GM10847 (cell line): ENCODE measurements around the gene GPR161.

Experiments
- POLR2A ChIP-seq: IDR thresholded peaks from 2 replicates; pipeline ENCODE4 v1.6.1; 2011; ENCODE audit not compliant: insufficient read length; ENCODE audit errors: extremely low read depth

The GPR161 gene

GRCh38 chr1:168134132-168134531 is 2.6 kb downstream of the GPR161 start:
- TF ChIP-seq POLR2A, result no peak

DNA sequence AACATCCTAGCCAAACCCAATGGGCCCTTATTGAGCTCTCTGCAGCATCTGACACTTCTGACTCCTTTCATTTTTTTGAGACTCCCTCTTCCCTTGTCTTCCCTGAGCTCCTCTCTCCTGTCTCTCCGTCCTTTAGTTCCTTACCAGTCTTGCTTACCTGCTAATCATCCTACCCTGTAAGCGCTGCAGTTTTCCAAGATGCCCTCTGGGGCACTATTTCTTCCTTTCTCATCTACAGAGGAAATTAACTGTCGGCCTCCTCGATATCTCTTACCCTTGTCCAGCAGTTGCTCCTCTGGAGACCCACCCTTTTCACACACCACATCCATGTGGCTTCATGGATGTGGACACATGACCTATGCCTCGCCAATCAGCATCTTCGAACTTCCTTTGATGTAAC is 6.8 kb downstream of the GPR161 start:
- no peak for TF ChIP-seq POLR2A

- TF ChIP-seq POLR2A, result no peak
These were observed 9.2 kb downstream of the GPR161 start for GRCh38 chr1:168127503-168127902.

DNA sequence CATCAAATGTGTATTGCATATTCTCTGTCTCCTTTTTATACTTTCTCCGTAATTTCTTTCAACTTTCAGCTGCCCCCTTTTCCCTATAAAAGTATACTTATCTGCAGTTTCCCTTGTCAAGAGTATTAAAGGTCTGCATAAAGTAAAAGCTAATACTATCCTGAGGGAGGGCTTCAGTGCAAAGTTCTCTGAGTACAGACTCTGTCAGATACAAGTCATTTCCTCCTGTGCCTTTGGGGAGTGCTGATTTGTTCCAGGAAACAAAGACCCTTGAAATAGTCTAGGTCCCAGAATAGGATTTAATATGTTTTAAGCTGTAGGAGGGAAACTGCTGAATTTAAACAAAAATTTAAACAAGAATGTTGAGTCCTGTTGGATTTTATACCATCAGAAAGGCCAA is 11.7 kb downstream of the GPR161 start:
- TF ChIP-seq POLR2A, result no peak

GRCh38 chr1:168121401-168122011 is 15.2 kb downstream of the GPR161 start:
- TF ChIP-seq POLR2A, result no peak

GRCh38 chr1:168119750-168120149 is 17.0 kb downstream of the GPR161 start:
- TF ChIP-seq POLR2A, result no peak

DNA sequence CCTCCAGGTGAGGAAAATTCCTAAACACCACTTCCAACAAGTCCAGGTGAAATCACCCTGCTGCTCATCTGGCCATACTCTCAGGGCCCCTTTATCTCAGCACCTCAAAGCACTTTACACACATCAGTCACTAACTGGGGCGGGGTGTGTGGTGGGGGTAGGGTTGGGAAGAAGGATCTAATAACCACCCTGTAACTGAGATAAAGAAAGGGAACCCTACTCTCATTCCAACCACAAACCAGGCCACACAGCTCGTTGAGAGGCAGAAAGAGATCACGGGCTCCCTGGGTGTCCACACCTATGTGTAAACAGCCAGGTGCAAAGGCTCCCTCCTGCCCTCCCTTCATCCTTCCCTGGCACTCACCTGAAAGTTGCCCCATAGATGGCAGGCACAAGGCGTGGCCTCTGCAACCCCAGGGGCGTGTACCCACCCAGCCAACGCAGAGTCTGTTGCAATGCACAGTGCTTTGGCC is 20.4 kb downstream of the GPR161 start:
- no peak for TF ChIP-seq POLR2A

DNA sequence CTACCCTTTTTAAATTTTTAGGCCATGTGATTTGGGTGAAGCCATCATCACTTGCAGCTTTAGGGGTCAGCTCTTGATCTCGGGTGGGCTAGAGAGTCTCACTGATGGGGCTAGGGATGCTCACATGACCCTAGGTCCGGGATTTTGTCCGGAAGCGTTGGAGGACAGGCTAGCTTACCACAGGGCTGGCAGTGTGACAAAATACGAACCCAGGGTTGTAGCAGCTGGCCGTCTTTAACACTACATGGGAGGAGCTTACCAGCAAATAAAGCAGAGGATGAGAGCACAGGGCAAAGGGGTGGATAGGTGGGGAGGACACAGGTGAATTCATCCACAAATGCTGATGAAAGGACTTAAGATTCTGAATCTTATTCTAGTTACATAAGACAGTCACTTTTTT is 21.9 kb downstream of the GPR161 start:
- no peak for TF ChIP-seq POLR2A

DNA sequence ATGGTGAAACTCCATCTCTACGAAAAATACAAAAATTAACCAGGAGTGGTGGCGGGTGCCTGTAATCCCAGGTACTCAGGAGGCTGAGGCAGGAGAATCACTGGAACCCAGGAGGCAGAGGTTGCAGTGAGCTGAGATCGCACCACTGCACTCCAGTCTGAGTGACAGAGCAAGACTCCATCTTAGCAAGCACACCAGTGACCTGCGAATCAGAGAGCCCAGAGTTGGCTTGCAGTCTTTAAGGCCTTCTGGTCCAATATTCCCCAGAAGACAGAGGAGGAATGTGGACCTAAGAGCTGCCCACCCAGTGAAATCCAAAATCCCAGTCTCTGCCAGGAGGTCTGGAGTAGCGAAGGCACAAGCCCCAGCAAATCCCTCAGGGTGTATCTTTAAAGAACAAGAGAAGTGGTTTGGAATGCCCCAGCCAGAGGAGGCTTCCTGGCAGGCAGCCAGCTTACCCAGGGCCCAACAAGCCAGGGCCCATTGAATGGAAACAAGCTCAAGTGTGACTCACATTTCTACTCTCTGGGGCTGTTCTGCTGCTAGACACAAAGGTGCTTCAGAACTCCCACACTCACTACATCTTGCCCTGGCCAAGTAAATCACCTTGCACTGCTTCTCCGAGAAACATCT is 23.9 kb downstream of the GPR161 start:
- TF ChIP-seq POLR2A, result no peak

DNA sequence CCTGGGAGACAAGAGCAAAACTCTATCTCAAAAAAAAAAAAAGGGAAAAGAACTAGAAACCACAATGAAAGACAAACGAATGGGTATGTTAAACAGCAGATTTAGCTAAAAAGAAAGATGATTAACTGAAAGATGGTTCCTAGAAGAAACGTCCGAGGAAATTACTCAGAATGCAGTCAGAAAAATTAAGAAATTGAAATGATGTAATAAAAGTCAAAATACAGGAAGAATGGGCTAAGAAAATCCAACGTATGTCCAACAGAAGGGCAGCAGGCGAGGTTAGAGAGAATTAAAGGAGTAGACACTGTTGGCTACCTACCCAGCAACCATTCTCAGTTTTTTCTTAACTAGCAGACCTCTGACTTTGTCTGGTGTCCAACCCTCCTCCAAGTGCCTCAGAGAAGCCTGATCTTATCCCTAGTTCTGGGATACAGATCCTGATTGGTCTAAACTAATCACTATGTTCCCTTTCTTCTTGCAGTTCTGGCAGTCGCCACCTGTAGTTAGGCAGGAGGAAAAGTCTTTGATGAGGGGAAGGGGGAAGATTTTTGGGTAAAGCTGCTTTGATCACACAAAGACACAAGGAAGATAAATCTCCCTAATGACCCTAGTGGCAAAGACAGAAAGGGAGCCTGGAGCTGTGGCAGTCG is 25.7 kb downstream of the GPR161 start:
- TF ChIP-seq POLR2A, result no peak

DNA sequence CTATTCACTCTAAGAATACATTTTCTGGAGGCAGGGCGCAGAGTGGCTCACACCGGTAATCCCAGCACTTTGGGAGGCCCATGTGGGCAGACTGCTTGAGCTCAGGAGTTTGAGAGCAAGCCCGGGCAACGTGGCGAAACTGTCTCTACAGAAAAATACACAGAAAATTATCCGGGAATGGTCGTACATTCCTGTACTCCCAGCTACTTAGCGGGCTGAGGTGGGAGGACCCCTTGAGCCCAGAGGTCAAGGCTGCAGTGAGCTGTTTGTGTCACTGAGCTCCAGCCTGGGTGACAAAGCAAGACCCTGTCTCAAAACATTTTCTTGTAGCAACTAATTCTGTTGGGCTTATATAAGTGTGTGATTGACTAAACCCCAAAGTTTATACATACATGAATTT is 30.5 kb downstream of the GPR161 start:
- TF ChIP-seq POLR2A, result no peak

GRCh38 chr1:168105846-168106245 is 30.9 kb downstream of the GPR161 start:
- no peak for TF ChIP-seq POLR2A

- no peak for TF ChIP-seq POLR2A
These were observed 32.2 kb downstream of the GPR161 start for GRCh38 chr1:168104535-168104934.

GRCh38 chr1:168102487-168102886 is 34.2 kb downstream of the GPR161 start:
- TF ChIP-seq POLR2A, result no peak

- no peak for TF ChIP-seq POLR2A
These were observed 35.4 kb downstream of the GPR161 start for GRCh38 chr1:168101336-168101735.

GRCh38 chr1:168100315-168101002 is 36.3 kb downstream of the GPR161 start:
- TF ChIP-seq POLR2A, result no peak
